H1 (cell line): Measurements from ENCODE around the gene COL5A1. TPM values are rescaled to one million over a fixed set of nuclear protein-coding genes. Genes with fewer than 3 reads are reported as not detected.

Source experiments
- CTCF ChIA-PET: fragments of 300-600 bp; sonication (Branson Sonifier 250); formaldehyde crosslinking; loops from one replicate; lab custom pipeline; 2021; ENCODE audit not compliant: partially characterized antibody; lab: Charles Lee
- POLR2A ChIA-PET: fragments of 300-600 bp; sonication (Branson Sonifier 250); formaldehyde crosslinking; loops from one replicate; lab custom pipeline; 2021; ENCODE audit warnings: inconsistent platforms; ENCODE audit not compliant: partially characterized antibody; lab: Charles Lee
- DNase-seq, 2 experiments: peaks; one replicate each; pipeline versions ENCODE4 v3.0.0 to v3.0.0-alpha.2; 2010 to 2022; ENCODE audit warnings: low spot score in 2 of 2, low read depth in 1 of 2, mixed read lengths in 1 of 2
- FAIRE-seq: peaks from 2 replicates; lab custom pipeline; 2011; peaks lifted over from hg19 to GRCh38; lab: Jason Lieb, UNC
- H2AFZ ChIP-seq: 2 replicates; pipeline ENCODE4 v1.8.1; 2012; ENCODE audit warnings: low read length, inconsistent platforms
- H2AK5ac ChIP-seq: 2 replicates; pipeline ENCODE4 v1.6.1; 2013; ENCODE audit warnings: low read depth, low read length
- H2BK120ac ChIP-seq: replicated peaks from 2 replicates; pipeline ENCODE3; 2013; ENCODE audit warnings: low read depth, low read length, inconsistent platforms
- H2BK12ac ChIP-seq: 2 replicates; pipeline ENCODE4 v1.6.1; 2013; ENCODE audit warnings: low read depth, low read length
- H2BK15ac ChIP-seq: 2 replicates; pipeline ENCODE4 v1.6.1; 2013; ENCODE audit warnings: low read length
- H2BK20ac ChIP-seq: 2 replicates; pipeline ENCODE4 v1.6.1; 2013; ENCODE audit warnings: low read length
- H2BK5ac ChIP-seq: 2 replicates; pipeline ENCODE4 v1.6.1; 2013; ENCODE audit warnings: low read depth, low read length
- H3K14ac ChIP-seq: 2 replicates; pipeline ENCODE4 v1.6.1; 2013; ENCODE audit warnings: inconsistent platforms; ENCODE audit not compliant: insufficient read length
- H3K18ac ChIP-seq: 2 replicates; pipeline ENCODE4 v1.6.1; 2013; ENCODE audit warnings: low read length; ENCODE audit errors: extremely low read depth
- H3K23ac ChIP-seq: 2 replicates; pipeline ENCODE4 v1.6.1; 2013; ENCODE audit warnings: inconsistent platforms; ENCODE audit not compliant: insufficient read length
- H3K23me2 ChIP-seq: 2 replicates; pipeline ENCODE4 v1.6.1; 2013; ENCODE audit warnings: low read depth, low read length
- H3K27ac ChIP-seq: 2 replicates; pipeline ENCODE4 v1.6.1; 2011; ENCODE audit warnings: low read depth, low read length, inconsistent platforms
- H3K27me3 ChIP-seq, 4 experiments: replicated peaks in 1 of 4; 1 replicate in 1 of 4; 2 replicates in 3 of 4; pipeline versions ENCODE4 v1.6.1 to v1.8.1; 2011 to 2013; ENCODE audit warnings: low read length in 3 of 4, mild to moderate bottlenecking in 3 of 4, inconsistent platforms in 2 of 4, mixed read lengths in 2 of 4, moderate library complexity in 1 of 4; ENCODE audit not compliant: control insufficient read depth in 3 of 4, insufficient read depth in 3 of 4; ENCODE audit errors: extremely low read depth in 1 of 4
- H3K36me3 ChIP-seq, 4 experiments: 2 replicates each; pipeline versions ENCODE4 v1.6.1 to v1.8.1; 2011 to 2013; ENCODE audit warnings: mild to moderate bottlenecking in 4 of 4, low read length in 3 of 4, moderate library complexity in 2 of 4, control low read depth in 1 of 4, inconsistent platforms in 1 of 4; ENCODE audit not compliant: insufficient read depth in 4 of 4, control insufficient read depth in 2 of 4
- H3K4ac ChIP-seq: replicated peaks from 2 replicates; pipeline ENCODE3; 2013; ENCODE audit warnings: low read length, low read depth, mixed read lengths, inconsistent platforms; ENCODE audit not compliant: insufficient read length
- H3K4me1 ChIP-seq, 4 experiments: replicated peaks in 1 of 4; 1 replicate in 1 of 4; 2 replicates in 3 of 4; pipeline versions ENCODE4 v1.6.1 to v1.8.1; 2011 to 2013; ENCODE audit warnings: low read length in 3 of 4, inconsistent platforms in 2 of 4, mixed read lengths in 1 of 4; ENCODE audit not compliant: insufficient read depth in 4 of 4, control insufficient read depth in 3 of 4
- H3K4me2 ChIP-seq, 2 experiments: 2 replicates each; pipeline versions ENCODE4 v1.6.1 to v1.8.1; 2011 to 2013; ENCODE audit warnings: low read depth in 2 of 2, low read length in 2 of 2, control low read depth in 1 of 2, inconsistent platforms in 1 of 2, mild to moderate bottlenecking in 1 of 2; ENCODE audit not compliant: insufficient read depth in 1 of 2
- H3K4me3 ChIP-seq, 4 experiments: fragments of 200-600, 300-600 bp in 1 of 4; sonication (generic), shearing (Covaris generic), sonication (Bioruptor Twin) in 1 of 4; 2 replicates each; pipeline versions ENCODE4 v1.5.1 to v1.8.1; 2011 to 2016; ENCODE audit warnings: low read length in 4 of 4, low read depth in 3 of 4, control low read depth in 2 of 4, inconsistent platforms in 2 of 4, mild to moderate bottlenecking in 2 of 4, mixed read lengths in 1 of 4, moderate library complexity in 1 of 4; ENCODE audit not compliant: insufficient read depth in 2 of 4; ENCODE audit errors: extremely low read depth in 1 of 4
- H3K56ac ChIP-seq: replicated peaks from 2 replicates; pipeline ENCODE3; 2013; ENCODE audit warnings: low read depth, mild to moderate bottlenecking, mixed read lengths, low read length, inconsistent platforms; ENCODE audit not compliant: insufficient read length
- H3K79me1 ChIP-seq: 2 replicates; pipeline ENCODE4 v1.6.1; 2013; ENCODE audit warnings: low read depth, low read length, control low read depth
- H3K79me2 ChIP-seq, 2 experiments: 2 replicates each; pipeline versions ENCODE4 v1.6.1 to v1.8.1; 2012 to 2013; ENCODE audit warnings: low read length in 2 of 2, mild to moderate bottlenecking in 2 of 2, inconsistent platforms in 1 of 2; ENCODE audit not compliant: insufficient read depth in 2 of 2, control insufficient read depth in 1 of 2
- H3K9ac ChIP-seq, 4 experiments: replicated peaks in 1 of 4; 1 replicate in 1 of 4; 2 replicates in 3 of 4; pipeline versions ENCODE4 v1.6.1 to v1.8.1; 2011 to 2013; ENCODE audit warnings: low read depth in 3 of 4, low read length in 3 of 4, control low read depth in 2 of 4, mild to moderate bottlenecking in 2 of 4, moderate library complexity in 2 of 4, inconsistent platforms in 1 of 4; ENCODE audit errors: extremely low read depth in 1 of 4
- H3K9me3 ChIP-seq, 2 experiments: 2 replicates each; pipeline versions ENCODE4 v1.6.1 to v1.8.1; 2012 to 2013; ENCODE audit warnings: mild to moderate bottlenecking in 2 of 2, moderate library complexity in 2 of 2, control low read depth in 1 of 2, inconsistent platforms in 1 of 2, low read depth in 1 of 2, low read length in 1 of 2, mixed read lengths in 1 of 2; ENCODE audit not compliant: insufficient read depth in 2 of 2
- H4K20me1 ChIP-seq, 2 experiments: replicated peaks in 1 of 2; 2 replicates each; pipeline versions ENCODE3 to v1.8.1; 2011 to 2013; ENCODE audit warnings: inconsistent platforms in 2 of 2, low read length in 2 of 2, mild to moderate bottlenecking in 1 of 2; ENCODE audit not compliant: insufficient read depth in 2 of 2, control insufficient read depth in 1 of 2
- H4K5ac ChIP-seq: 2 replicates; pipeline ENCODE4 v1.6.1; 2013; ENCODE audit warnings: low read length, low read depth, mixed read lengths, inconsistent platforms; ENCODE audit not compliant: insufficient read length
- H4K8ac ChIP-seq: 2 replicates; pipeline ENCODE4 v1.8.0; 2013; ENCODE audit warnings: mild to moderate bottlenecking, moderate library complexity, low read length, inconsistent platforms; ENCODE audit not compliant: insufficient read depth; ENCODE audit errors: extremely low read depth
- H4K91ac ChIP-seq: replicated peaks from 2 replicates; pipeline ENCODE3; 2013; ENCODE audit warnings: low read length, mixed read lengths, inconsistent platforms; ENCODE audit not compliant: insufficient read length
- CEBPB ChIP-seq: IDR thresholded peaks from 2 replicates; pipeline ENCODE4 v1.6.1; 2012; ENCODE audit warnings: low read depth, low read length
- WGBS, 2 experiments: shearing (Covaris generic) in 1 of 2; methylation state at CpG; one replicate each; pipeline versions ENCODE4 v1.1.6 to v1.1.7; 2013 to 2015; ENCODE audit warnings: low lambda C conversion rate in 2 of 2, mixed read lengths in 2 of 2, inconsistent platforms in 1 of 2, low coverage in 1 of 2, missing lambda C conversion rate in 1 of 2; ENCODE audit not compliant: insufficient replicate concordance in 2 of 2, insufficient coverage in 1 of 2, insufficient read length in 1 of 2; ENCODE audit errors: extremely low coverage in 1 of 2, missing lambda C conversion rate in 1 of 2; 5-methylcytosine and 5-hydroxymethylcytosine counted together
- polyA plus RNA-seq, 7 experiments: library from polyadenylated mRNA; depleted of rRNA in 3 of 7; stranded (reverse) in 5 of 7; unstranded in 2 of 7; fragments of >200 nt in 5 of 7; fragments of 200-250 nt in 2 of 7; gene quantifications; 1 replicate in 5 of 7; 2 replicates in 1 of 7; 4 replicates in 1 of 7; pipeline versions ENCODE4 v1.2.1 to v1.2.3, GENCODE V29; 2011 to 2013; ENCODE audit warnings: missing spikeins in 2 of 7, mixed read lengths in 2 of 7
- total RNA-seq: library from RNA; stranded (reverse); fragmentation: NEBNext Ultra II Directional; extraction: Animal tissue kit (Norgen Biotek cat#: 25700); gene quantifications from 2 replicates; pipeline ENCODE4 v1.2.1, GENCODE V29; 2021

COL5A1 gene
- total and polyA plus RNA-seq, 2 of the 8 experiments (the other 6 are each of a cell fraction or from before 2014, with no cell fraction given), result 3.8 to 12.0 TPM

DNA sequence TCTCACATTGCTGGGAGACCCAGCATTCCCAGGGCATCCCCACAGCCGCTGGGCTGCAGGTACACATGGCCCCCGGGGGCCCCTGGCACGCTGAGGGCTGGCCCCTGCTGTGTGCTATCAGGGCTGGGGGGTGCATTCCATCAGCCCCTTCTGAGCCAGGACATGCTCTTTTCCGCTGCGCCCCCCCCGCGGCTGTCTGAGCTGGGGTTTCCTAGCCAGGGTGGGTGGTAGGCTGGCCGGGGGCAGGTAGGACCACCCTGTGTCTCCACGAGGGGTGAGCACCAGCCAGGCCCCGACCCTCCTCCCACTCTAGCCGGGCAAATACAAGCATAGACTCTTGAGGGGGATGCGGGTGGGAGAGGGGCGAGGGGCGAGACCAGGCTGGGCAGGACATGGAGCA lies 180.9 kb downstream of the COL5A1 start:
- Histone ChIP-seq H2BK120ac (no peak overlapping the region), H3K27me3 (no peaks in the 10 kb centered on the region), H3K23me2 (peaks cover 5% of the 10 kb centered on the region; the same call in 1 of the 2 replicates), H3K9me3 (no peaks in the 10 kb centered on the region), H4K8ac (peak overlapping the region; percentile 46; the same call in 1 of the 2 replicates), H2AFZ (no peak overlapping the region), H2BK20ac (no peak overlapping the region), H2AK5ac (no peak overlapping the region), H3K27ac (no peak overlapping the region), H3K4me2 (no peak overlapping the region), H3K79me2 (no peaks in the 10 kb centered on the region), H4K20me1 (peaks cover 0 to 4% of the 10 kb centered on the region in 2 experiments), H4K5ac (no peak overlapping the region), H3K4me1 (no peaks in the 10 kb centered on the region; a peak in 1 of 7 replicates), H3K14ac (no peak overlapping the region), H3K4ac (no peak overlapping the region), H3K79me1 (no peaks in the 10 kb centered on the region), H3K56ac (no peak overlapping the region), H3K18ac (no peak overlapping the region), H2BK15ac (no peak overlapping the region), H3K23ac (no peak overlapping the region), H4K91ac (no peak overlapping the region), H2BK5ac (no peak overlapping the region), H3K9ac (no peak overlapping the region), H2BK12ac (0 out of 2 replicates have a peak overlapping the region, but pooled peaks have one; percentile 9), H3K36me3 (no peaks in the 10 kb centered on the region), H3K4me3 (no peak overlapping the region)
- DNase-seq (no peak), FAIRE-seq (no peak)
- CTCF ChIA-PET, result interaction anchor here (0.8 kb wide), 1 partner anchor 39 kb away, joined by 4 read pairs; no protein-coding TSS in a partner anchor
- WGBS, 2 experiments, result 82% methylated on average over 12 of the region's 14 CpGs; no CpG with 5 or more reads in 1 of the 2 experiments
- POLR2A ChIA-PET, result interaction anchor here (1.0 kb wide), 1 partner anchor 10 kb away, joined by 3 read pairs; no protein-coding TSS in a partner anchor
- TF ChIP-seq CEBPB, result no peak
